ENCODE data around the gene AMIGO2.

DNA sequence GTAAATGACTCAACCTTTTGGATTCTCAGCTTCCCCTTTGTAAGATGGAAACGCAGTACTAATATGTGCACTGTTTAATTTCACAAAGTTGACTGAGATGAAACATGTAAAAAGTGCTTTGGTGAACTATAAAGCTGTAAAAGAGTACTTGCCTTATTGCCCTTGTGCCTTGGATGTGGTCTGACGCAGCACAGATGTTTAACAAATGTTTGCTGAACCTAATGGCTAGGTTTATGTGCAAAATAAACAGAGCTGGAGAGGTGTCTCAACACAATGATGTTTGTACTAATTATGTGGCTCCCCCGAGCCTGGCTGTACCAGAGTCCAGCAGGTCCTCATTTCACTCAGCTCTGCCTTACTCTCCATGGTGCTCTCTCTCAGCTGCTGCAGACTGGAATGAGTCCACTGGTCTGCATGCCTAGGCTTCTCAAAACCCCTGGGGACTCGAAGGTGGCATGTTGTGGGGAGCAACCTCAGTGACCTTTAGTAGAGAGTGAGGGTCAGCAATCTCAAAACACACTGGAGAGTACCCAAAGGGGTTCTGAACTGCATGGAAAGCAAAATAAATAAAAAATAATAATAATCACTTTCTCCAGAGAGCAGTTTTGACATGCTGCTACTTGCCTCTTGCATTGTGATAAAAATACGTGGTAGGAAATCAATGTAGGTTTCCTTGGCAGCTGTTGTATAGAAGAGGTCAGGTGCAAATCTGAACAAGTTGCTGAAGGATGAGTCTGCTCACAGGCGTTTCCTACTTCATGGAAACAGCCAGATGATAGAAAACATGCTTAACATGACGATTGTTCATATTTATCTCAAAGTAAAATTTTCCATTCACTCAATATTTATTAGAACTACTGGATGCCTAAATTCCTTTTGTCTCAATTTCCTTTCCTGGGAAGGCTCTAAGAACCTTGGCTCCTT, 8.5 kb upstream of the AMIGO2 start:
- TF ChIP-seq ZNF121 (tag by site-specific recombination; IDR thresholded peaks at IDR 0.05) (no peak), CTCF (tag by site-specific recombination; IDR thresholded peaks at IDR 0.05) (no peak), YY1 (tag by site-specific recombination; IDR thresholded peaks at IDR 0.05) (no peak), BCL6B (tag by site-specific recombination; IDR thresholded peaks at IDR 0.05) (no peak)
- TF ChIP-seq, protein P1, sequence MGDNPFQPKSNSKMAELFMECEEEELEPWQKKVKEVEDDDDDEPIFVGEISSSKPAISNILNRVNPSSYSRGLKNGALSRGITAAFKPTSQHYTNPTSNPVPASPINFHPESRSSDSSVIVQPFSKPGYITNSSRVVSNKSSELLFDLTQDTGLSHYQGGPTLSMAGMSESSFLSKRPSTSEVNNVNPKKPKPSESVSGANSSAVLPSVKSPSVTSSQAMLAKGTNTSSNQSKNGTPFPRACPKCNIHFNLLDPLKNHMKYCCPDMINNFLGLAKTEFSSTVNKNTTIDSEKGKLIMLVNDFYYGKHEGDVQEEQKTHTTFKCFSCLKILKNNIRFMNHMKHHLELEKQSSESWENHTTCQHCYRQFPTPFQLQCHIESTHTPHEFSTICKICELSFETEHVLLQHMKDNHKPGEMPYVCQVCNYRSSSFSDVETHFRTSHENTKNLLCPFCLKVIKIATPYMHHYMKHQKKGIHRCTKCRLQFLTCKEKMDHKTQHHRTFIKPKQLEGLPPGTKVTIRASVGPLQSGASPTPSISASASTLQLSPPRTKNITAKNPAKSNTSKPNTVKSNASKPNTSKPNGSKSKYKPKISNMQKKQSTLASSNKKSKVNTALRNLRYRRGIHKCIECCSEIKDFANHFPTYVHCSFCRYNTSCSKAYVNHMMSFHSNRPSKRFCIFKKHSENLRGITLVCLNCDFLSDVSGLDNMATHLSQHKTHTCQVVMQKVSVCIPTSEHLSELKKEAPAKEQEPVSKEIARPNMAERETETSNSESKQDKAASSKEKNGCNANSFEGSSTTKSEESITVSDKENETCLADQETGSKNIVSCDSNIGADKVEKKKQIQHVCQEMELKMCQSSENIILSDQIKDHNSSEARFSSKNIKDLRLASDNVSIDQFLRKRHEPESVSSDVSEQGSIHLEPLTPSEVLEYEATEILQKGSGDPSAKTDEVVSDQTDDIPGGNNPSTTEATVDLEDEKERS (tag by site-specific recombination; IDR thresholded peaks at IDR 0.05) = no peak

Data from HEK293 (cell line).